ENCODE data around the gene WDR1.

GRCh38 chr4:10040049-10040892 is 76.3 kb downstream of the WDR1 start:
- no peak for TF ChIP-seq POLR2AphosphoS5 (IDR thresholded peaks at IDR 0.05)
- TF ChIP-seq, protein P1, sequence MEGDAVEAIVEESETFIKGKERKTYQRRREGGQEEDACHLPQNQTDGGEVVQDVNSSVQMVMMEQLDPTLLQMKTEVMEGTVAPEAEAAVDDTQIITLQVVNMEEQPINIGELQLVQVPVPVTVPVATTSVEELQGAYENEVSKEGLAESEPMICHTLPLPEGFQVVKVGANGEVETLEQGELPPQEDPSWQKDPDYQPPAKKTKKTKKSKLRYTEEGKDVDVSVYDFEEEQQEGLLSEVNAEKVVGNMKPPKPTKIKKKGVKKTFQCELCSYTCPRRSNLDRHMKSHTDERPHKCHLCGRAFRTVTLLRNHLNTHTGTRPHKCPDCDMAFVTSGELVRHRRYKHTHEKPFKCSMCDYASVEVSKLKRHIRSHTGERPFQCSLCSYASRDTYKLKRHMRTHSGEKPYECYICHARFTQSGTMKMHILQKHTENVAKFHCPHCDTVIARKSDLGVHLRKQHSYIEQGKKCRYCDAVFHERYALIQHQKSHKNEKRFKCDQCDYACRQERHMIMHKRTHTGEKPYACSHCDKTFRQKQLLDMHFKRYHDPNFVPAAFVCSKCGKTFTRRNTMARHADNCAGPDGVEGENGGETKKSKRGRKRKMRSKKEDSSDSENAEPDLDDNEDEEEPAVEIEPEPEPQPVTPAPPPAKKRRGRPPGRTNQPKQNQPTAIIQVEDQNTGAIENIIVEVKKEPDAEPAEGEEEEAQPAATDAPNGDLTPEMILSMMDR (IDR thresholded peaks at IDR 0.05): no peak
